Measurements from ENCODE around the gene HUS1B. TPM values are rescaled to one million over a fixed set of nuclear protein-coding genes. Genes with fewer than 3 reads are reported as not detected.

Gene HUS1B
- total RNA-seq, 2 donors from 2014 or later, result 0.36 to 6.1 TPM

DNA sequence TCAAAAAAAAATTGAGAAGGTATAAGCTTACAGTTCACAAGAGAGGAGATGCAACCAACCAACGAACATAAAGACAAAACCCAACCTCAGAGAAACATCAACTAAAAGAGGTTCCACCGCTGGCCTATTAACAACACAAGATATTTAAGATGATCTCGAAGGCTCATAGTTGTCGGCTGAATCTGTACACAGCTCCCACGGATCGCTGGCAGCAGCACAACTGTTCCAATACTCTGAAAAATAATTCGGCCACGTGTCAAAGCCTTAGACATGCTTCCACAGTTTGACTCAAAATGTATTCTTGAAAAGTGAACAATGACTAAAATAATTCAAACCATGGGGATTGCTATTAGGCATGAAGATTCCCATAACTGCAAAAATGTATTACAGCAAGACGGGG, 22.4 kb upstream of the HUS1B start:
- TF ChIP-seq, protein P1, sequence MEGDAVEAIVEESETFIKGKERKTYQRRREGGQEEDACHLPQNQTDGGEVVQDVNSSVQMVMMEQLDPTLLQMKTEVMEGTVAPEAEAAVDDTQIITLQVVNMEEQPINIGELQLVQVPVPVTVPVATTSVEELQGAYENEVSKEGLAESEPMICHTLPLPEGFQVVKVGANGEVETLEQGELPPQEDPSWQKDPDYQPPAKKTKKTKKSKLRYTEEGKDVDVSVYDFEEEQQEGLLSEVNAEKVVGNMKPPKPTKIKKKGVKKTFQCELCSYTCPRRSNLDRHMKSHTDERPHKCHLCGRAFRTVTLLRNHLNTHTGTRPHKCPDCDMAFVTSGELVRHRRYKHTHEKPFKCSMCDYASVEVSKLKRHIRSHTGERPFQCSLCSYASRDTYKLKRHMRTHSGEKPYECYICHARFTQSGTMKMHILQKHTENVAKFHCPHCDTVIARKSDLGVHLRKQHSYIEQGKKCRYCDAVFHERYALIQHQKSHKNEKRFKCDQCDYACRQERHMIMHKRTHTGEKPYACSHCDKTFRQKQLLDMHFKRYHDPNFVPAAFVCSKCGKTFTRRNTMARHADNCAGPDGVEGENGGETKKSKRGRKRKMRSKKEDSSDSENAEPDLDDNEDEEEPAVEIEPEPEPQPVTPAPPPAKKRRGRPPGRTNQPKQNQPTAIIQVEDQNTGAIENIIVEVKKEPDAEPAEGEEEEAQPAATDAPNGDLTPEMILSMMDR (IDR thresholded peaks at IDR 0.05), result no peak
- TF ChIP-seq POLR2A (IDR thresholded peaks at IDR 0.05) (no peak), POLR2AphosphoS5 (IDR thresholded peaks at IDR 0.05) (no peak)
- H3K4me3 ChIP-seq, result no peak overlapping the region
- H3K4me1 ChIP-seq (replicated peaks), result no peaks in the 10 kb centered on the region
- WGBS, result 77% methylated on average over 9 of the region's 9 CpGs
- no peak overlapping the region for H3K27ac ChIP-seq
- DNase-seq (ENCODE audit: low spot score), result no peak
- H3K27me3 ChIP-seq (replicated peaks; ENCODE audit: insufficient read depth), result no peaks in the 10 kb centered on the region
- no peaks in the 10 kb centered on the region for H3K36me3 ChIP-seq
- intact Hi-C loops (cut with DNase I), result no loop called here
- no peaks in the 10 kb centered on the region for H3K9me3 ChIP-seq

DNA sequence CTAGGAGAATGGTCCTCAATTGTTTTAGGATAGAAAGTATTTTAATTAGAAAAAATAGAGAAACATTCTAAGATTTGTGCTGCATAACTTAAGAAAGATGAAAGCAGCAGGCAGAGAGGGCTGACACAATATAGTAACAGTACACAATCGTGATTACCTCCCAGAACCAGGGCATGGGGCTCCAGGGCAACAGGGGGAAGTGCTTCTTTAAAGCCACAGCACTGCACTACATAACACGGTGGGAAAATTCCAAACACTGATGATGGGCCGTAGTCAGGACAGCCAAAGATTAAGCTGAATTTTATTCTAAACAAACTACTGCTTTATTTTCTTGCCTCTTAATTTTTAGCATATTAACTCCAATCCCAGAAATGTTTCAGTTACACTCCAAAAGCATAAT, 21.6 kb upstream of the HUS1B start:
- Histone ChIP-seq H3K4me1 (replicated peaks) (no peaks in the 10 kb centered on the region), H3K9me3 (no peaks in the 10 kb centered on the region), H3K27me3 (replicated peaks; ENCODE audit: insufficient read depth) (no peaks in the 10 kb centered on the region), H3K36me3 (no peaks in the 10 kb centered on the region), H3K27ac (no peak overlapping the region), H3K4me3 (no peak overlapping the region)
- TF ChIP-seq POLR2AphosphoS5 (IDR thresholded peaks at IDR 0.05), result no peak
- TF ChIP-seq, protein P1 (IDR thresholded peaks at IDR 0.05), result no peak
- TF ChIP-seq POLR2A (IDR thresholded peaks at IDR 0.05), result no peak
- no peak for DNase-seq (ENCODE audit: low spot score)
- intact Hi-C loops (cut with DNase I), result no loop called here
- WGBS, result 68% methylated on average over 3 of the region's 3 CpGs

DNA sequence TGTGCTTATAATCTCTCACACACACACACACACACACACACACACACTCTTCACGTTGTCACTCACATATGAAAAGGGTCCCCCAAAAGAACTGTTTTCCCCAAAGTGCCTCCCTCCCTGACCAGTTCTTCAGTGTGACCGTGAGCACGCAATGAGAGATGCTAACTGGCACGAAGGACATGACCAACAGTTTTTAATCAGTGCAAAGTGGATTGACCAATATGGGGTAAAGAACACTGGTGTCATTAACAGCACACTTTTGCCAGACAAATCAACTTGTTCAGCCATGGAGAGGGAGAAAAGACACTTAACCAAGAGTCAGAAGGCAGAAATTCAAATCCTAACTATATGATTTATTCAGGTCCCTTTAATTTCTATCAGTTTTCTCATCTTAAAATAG, 21.0 kb upstream of the HUS1B start:
- Histone ChIP-seq H3K27me3 (replicated peaks; ENCODE audit: insufficient read depth) (no peaks in the 10 kb centered on the region), H3K27ac (no peak overlapping the region), H3K36me3 (no peaks in the 10 kb centered on the region), H3K9me3 (no peaks in the 10 kb centered on the region), H3K4me1 (replicated peaks) (no peaks in the 10 kb centered on the region), H3K4me3 (no peak overlapping the region)
- no peak for TF ChIP-seq POLR2A (IDR thresholded peaks at IDR 0.05)
- no peak for TF ChIP-seq POLR2AphosphoS5 (IDR thresholded peaks at IDR 0.05)
- TF ChIP-seq, protein P1 (IDR thresholded peaks at IDR 0.05), result no peak
- WGBS, result 98% methylated on average over 4 of the region's 4 CpGs
- DNase-seq (ENCODE audit: low spot score), result no peak
- intact Hi-C loops (cut with DNase I), result no loop called here

DNA sequence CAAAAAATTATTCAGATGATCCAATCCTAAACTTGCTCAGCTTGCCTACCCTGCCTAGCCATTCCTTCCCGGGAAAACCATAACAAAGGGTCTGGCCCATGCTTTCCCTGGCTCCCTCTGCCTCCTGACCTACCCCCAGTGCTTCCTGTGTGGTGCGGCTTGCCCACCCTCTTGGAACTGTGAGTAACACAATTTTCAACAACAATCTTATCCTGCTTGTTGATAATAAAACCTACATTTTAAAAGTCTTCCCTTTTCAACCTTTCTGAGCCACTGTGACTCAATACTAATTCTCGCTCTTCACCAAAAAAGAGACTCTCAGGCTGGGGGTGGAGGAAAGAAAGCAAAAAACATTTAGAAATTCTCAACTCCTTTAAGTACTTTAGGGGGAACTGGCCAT, 18.1 kb upstream of the HUS1B start:
- intact Hi-C loops (cut with DNase I), result no loop called here
- DNase-seq (ENCODE audit: low spot score), result no peak
- H3K4me3 ChIP-seq, result no peak overlapping the region
- H3K27me3 ChIP-seq (replicated peaks; ENCODE audit: insufficient read depth), result no peaks in the 10 kb centered on the region
- H3K36me3 ChIP-seq, result no peaks in the 10 kb centered on the region
- WGBS, result 86% methylated on average over 3 of the region's 3 CpGs
- no peaks in the 10 kb centered on the region for H3K9me3 ChIP-seq
- no peak overlapping the region for H3K27ac ChIP-seq
- TF ChIP-seq POLR2AphosphoS5 (IDR thresholded peaks at IDR 0.05) (no peak), POLR2A (IDR thresholded peaks at IDR 0.05) (no peak)
- TF ChIP-seq, protein P1 (IDR thresholded peaks at IDR 0.05), result no peak
- H3K4me1 ChIP-seq (replicated peaks), result no peaks in the 10 kb centered on the region

DNA sequence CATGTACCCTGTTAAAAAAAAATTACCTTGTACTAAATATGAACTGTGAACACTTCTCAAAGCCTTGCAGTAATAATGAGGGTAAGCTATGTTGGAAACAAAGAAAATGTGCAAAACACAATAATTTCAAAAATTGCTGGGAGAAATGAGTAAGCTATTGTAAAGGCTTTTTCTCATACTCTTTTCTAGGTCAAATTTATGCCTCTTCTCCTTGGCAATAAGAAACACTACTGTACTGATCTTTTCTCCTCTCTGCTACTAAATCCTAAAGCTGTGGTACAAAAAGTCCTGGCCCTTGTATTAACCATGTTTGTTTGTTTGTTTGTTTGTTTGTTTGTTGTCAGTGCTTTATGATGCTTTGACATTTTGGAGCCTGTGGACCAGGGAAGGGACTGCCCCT, 17.5 kb upstream of the HUS1B start:
- no peaks in the 10 kb centered on the region for H3K36me3 ChIP-seq
- no peak overlapping the region for H3K4me3 ChIP-seq
- H3K4me1 ChIP-seq (replicated peaks), result no peaks in the 10 kb centered on the region
- H3K9me3 ChIP-seq, result no peaks in the 10 kb centered on the region
- no peak for TF ChIP-seq POLR2AphosphoS5 (IDR thresholded peaks at IDR 0.05)
- no peak for TF ChIP-seq POLR2A (IDR thresholded peaks at IDR 0.05)
- TF ChIP-seq, protein P1 (IDR thresholded peaks at IDR 0.05), result no peak
- intact Hi-C loops (cut with DNase I), result no loop called here
- no peaks in the 10 kb centered on the region for H3K27me3 ChIP-seq (replicated peaks; ENCODE audit: insufficient read depth)
- DNase-seq (ENCODE audit: low spot score), result no peak
- H3K27ac ChIP-seq, result no peak overlapping the region
